Measurements from ENCODE around the gene PEX16.

- no peak for TF ChIP-seq EP300 (IDR thresholded peaks at IDR 0.05; ENCODE audit: borderline replicate concordance)
- TF ChIP-seq CEBPB (IDR thresholded peaks at IDR 0.05) = no peak
- no peak for TF ChIP-seq REST (IDR thresholded peaks at IDR 0.05; ENCODE audit: low read depth)
- no peak for TF ChIP-seq EGR1 (IDR thresholded peaks at IDR 0.05)
- TF ChIP-seq USF1 (IDR thresholded peaks at IDR 0.05) = no peak
- TF ChIP-seq TEAD4 (IDR thresholded peaks at IDR 0.05) = no peak
- no peak for TF ChIP-seq RAD21 (IDR thresholded peaks at IDR 0.05; ENCODE audit: low read depth)
- no peak for TF ChIP-seq TAF1 (IDR thresholded peaks at IDR 0.05; ENCODE audit: low read depth)
- TF ChIP-seq ZBTB7A (IDR thresholded peaks at IDR 0.05; ENCODE audit: low read depth) = no peak
Measured at GRCh38 chr11:45930951-45931570, 13.4 kb upstream of the PEX16 start.
